ENCODE measurements around the gene RNPEPL1. TPM values are rescaled to one million over a fixed set of nuclear protein-coding genes. Genes with fewer than 3 reads are reported as not detected.

Gene RNPEPL1
- total RNA-seq, 1 experiment from 2014 or later = 22.6 TPM

GRCh38 chr2:240586919-240587800 lies 18.9 kb downstream of the RNPEPL1 start:
- TSS peak; percentile 48 for BruUV-seq (replicated peaks)
- Mint-ChIP-seq H3K4me1 (ENCODE audit: low read depth, unreplicated experiment) (peaks cover 16% of the 10 kb centered on the region), H3K9me3 (ENCODE audit: unreplicated experiment) (no peaks in the 10 kb centered on the region), H3K27ac (ENCODE audit: unreplicated experiment) (no peak overlapping the region), H3K27me3 (ENCODE audit: insufficient read depth, unreplicated experiment) (no peaks in the 10 kb centered on the region), H3K4me3 (ENCODE audit: unreplicated experiment) (peak overlapping the region; percentile 89), H3K36me3 (ENCODE audit: insufficient read depth, unreplicated experiment) (peaks cover 4% of the 10 kb centered on the region)
- intact Hi-C loops (cut with micrococcal nuclease; ENCODE audit: unreplicated experiment) = loop anchor here (1.0 kb wide), 1 partner anchor 17 kb away; no protein-coding TSS in a partner anchor
- ChIA-PET POLR2A (interaction anchor here (0.6 to 3.6 kb wide), 4 partner anchors 18 to 271 kb away, joined by 3 to 31 read pairs (median 10); partner anchors contain the start of gene DUSP28), CTCF (interaction anchor here (0.6 to 1.9 kb wide), 7 partner anchors 10 to 79 kb away, joined by 3 to 25 read pairs (median 4); partner anchors contain the start of gene DUSP28)
- H3K4me3 ChIP-seq (ENCODE audit: low read depth, low read length) = peak overlapping the region; percentile 71
- no peaks in the 10 kb centered on the region for H3K36me3 ChIP-seq (ENCODE audit: control insufficient read depth, insufficient read depth, low read length)
- no peaks in the 10 kb centered on the region for H3K9me3 ChIP-seq
- H3K4me1 ChIP-seq = no peaks in the 10 kb centered on the region
- no peak for TF ChIP-seq CTCF (IDR thresholded peaks at IDR 0.05; ENCODE audit: insufficient read depth in 1 of 2, low read depth in 1 of 2, low read length in 1 of 2, severe bottlenecking in 1 of 2, unreplicated experiment in 1 of 2)
- no peaks in the 10 kb centered on the region for H3K27me3 ChIP-seq (replicated peaks; ENCODE audit: control insufficient read depth, insufficient read depth, low read length)
- DNase-seq = peak in 1 of 2 experiments; percentile 43

GRCh38 chr2:240588006-240588655 lies 19.8 kb downstream of the RNPEPL1 start:
- H3K27me3 Mint-ChIP-seq (ENCODE audit: insufficient read depth, unreplicated experiment) = no peaks in the 10 kb centered on the region
- peak overlapping the region; percentile 71 for H3K4me3 ChIP-seq (ENCODE audit: low read depth, low read length)
- POLR2A ChIA-PET = interaction anchor here (0.6 to 3.6 kb wide), 2 partner anchors 17 to 270 kb away, joined by 3 to 31 read pairs; no protein-coding TSS in a partner anchor

More at GRCh38 chr2:240588006-240588655, 19.8 kb downstream of the RNPEPL1 start:
- CTCF ChIA-PET = no interaction called here
- Histone ChIP-seq H3K4me1 (no peaks in the 10 kb centered on the region), H3K36me3 (ENCODE audit: control insufficient read depth, insufficient read depth, low read length) (no peaks in the 10 kb centered on the region), H3K9me3 (no peaks in the 10 kb centered on the region), H3K27me3 (replicated peaks; ENCODE audit: control insufficient read depth, insufficient read depth, low read length) (no peaks in the 10 kb centered on the region)
- BruUV-seq (replicated peaks) = no TSS peak
- intact Hi-C loops (cut with micrococcal nuclease; ENCODE audit: unreplicated experiment) = no loop called here
- Mint-ChIP-seq H3K9me3 (ENCODE audit: unreplicated experiment) (no peaks in the 10 kb centered on the region), H3K4me3 (ENCODE audit: unreplicated experiment) (peak overlapping the region; percentile 89), H3K4me1 (ENCODE audit: low read depth, unreplicated experiment) (peaks cover 16% of the 10 kb centered on the region), H3K36me3 (ENCODE audit: insufficient read depth, unreplicated experiment) (peaks cover 4% of the 10 kb centered on the region), H3K27ac (ENCODE audit: unreplicated experiment) (no peak overlapping the region)
- no peak for DNase-seq
- no peak for TF ChIP-seq CTCF (IDR thresholded peaks at IDR 0.05; ENCODE audit: insufficient read depth in 1 of 2, low read depth in 1 of 2, low read length in 1 of 2, severe bottlenecking in 1 of 2, unreplicated experiment in 1 of 2)
